ENCODE results near the gene PDE6A.

DNA sequence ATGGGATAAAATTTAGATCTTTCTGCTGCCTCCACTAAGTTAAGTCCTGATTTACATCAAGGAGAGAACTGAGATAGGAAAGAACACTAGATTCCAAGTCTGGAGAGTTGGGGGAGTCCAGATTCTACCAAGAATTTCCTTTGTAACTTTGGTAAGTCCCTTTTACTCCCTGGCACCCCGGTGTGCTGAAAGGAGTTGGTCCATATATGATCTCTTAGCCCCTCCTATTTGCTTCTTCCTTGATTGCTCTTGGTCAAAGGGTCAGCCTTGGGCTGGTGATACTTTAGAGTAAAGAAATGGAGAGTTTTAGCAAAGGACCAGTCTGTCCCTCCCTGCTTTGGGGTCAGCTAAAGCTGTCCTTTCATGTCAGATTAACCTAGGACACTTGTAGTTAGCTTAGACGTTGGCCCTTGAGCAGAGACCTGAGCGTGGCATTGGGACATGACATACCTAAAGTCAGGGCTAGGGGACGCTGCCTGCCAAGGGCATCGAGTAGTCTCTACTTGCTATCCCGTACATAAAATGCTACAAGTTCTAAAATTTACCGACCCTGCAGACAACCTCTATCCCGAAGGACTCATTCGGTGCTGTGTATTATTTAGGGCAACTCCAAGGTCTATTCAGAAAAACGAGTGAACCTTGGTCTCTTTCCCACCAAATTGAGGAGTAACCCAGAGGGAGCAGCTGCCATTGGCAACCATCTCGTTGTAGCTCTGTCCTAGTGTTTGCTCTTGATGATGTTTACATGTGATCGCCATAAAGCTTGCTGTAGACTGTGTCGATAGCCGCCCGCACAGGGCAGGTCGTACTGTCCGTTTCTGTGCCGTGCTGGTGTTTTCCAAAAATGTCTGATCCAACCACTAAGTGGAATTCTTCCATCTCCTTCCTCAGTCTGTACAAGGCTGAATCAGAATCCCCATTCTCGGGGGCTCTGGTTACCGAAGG, 94.4 kb downstream of the PDE6A start:
- TF ChIP-seq, protein P1, sequence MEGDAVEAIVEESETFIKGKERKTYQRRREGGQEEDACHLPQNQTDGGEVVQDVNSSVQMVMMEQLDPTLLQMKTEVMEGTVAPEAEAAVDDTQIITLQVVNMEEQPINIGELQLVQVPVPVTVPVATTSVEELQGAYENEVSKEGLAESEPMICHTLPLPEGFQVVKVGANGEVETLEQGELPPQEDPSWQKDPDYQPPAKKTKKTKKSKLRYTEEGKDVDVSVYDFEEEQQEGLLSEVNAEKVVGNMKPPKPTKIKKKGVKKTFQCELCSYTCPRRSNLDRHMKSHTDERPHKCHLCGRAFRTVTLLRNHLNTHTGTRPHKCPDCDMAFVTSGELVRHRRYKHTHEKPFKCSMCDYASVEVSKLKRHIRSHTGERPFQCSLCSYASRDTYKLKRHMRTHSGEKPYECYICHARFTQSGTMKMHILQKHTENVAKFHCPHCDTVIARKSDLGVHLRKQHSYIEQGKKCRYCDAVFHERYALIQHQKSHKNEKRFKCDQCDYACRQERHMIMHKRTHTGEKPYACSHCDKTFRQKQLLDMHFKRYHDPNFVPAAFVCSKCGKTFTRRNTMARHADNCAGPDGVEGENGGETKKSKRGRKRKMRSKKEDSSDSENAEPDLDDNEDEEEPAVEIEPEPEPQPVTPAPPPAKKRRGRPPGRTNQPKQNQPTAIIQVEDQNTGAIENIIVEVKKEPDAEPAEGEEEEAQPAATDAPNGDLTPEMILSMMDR (IDR thresholded peaks at IDR 0.05): no peak
- no peak for TF ChIP-seq POLR2A (IDR thresholded peaks at IDR 0.05)

All from adrenal gland (tissue), 5 donors.